GM19035 (cell line): Measurements from ENCODE around the gene TRIM36.
A peak's percentile ranks its signal among the peaks of the same experiment; 100 is the strongest.

Experiments used
- ATAC-seq: cut with Tn5 transposase; IDR thresholded peaks from one replicate; pipeline ENCODE4 v1.9.1; 2021; ENCODE audit not compliant: unreplicated experiment

TRIM36 gene

DNA sequence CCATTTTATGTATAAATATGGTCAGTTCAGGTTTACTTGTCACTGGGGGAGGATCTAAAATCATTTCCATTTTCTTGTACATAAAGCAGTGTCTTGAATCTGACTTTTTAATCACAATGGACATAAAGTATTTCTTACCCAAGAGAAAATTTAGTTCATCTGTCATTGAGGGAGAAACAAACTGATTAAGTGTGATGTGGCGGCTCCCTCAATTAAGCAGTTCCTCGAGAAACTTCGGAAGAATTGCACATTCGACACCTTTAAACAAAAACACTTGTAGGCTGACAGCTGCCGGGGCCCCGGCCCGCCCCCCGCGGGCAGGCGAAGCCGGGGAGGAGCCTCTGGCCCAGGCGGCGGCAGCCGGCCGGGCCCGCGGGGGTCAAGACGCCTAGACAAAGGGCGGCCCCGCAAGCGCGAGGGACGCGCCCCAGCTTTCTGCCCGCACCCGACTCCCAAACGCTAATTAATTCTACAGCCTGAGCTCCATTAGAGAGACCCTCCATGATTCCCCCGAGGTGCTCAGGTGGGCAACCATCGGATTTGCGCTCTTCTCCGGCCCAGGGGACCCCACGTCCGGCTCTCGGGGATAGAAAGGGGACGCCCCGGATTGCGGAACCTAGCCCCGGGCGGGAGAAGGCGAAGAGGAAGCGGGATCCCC is 750 bp downstream of the TRIM36 start:
- no peak for ATAC-seq

DNA sequence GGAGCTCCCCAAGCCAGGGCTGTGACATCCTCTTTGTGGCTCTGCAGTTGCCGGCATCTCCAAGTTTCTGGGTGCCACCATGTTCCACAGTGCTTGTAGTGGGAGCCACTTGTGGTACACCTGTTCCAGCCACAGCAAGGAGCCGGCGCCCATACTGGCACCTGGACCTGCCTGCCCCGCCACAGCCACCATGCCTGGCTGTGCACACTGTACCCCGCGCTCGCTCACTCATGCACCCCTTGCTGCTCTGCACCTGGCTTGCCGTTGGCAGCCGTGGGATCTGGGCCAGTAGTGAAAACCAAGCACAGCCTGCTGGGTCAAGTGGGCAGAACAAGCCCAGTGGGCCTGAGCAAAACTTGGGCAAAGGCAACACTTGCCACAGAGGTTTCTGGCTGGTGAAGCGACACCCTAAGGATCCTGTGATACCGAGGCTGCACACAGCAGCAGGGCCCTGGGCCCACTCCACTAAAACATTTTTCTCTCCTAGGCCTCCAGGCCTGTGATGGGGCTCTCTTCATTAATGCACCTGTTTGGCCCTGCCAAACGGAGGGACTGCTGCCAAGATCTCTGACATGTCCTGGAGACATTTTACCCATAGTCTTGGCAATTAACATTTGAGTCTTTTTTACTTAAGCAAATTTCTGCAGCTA is 2.8 kb downstream of the TRIM36 start:
- ATAC-seq, result no peak

DNA sequence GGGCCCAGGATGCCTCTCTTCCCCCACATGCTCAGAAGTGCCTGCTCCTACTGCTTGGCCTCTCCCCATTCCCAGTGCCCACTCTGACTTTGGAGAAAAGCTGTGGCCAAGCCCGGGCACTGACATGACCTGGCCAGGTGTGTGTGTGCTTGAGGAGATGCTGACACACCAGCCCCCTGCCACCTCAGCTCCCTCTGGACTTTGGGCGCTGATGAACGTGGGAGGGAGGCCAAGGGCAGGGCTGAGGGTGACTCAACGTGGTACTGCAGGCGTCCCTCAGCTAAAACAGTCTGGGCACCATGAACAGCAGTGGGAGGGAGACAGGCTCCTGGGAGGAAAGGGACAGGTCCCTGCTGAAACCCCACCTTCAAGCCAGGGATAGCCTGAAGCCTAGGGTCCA is 3.9 kb downstream of the TRIM36 start:
- no peak for ATAC-seq

DNA sequence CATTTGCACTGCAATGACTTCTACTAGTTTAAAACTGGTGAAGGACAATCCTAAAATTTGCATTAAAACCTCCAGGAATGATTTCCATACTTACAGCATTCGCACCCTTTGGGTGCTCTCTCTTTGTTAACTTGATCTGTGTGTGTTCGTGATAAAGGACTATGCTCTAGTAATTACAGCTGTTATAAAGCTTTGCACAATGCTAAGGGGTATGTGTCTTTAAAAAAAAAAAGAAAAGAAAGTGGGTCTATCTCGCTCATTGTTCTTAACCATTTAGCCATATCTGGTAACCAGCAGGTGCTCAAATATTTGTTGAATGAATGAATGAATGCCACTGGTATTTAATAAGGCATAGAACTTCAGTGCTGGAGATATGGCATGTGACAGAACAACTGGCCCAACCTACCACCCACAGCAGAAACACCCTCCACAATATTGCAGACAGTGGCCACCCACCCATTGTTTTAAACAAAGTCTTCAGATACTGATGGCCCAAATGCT is 8.7 kb downstream of the TRIM36 start:
- no peak for ATAC-seq

DNA sequence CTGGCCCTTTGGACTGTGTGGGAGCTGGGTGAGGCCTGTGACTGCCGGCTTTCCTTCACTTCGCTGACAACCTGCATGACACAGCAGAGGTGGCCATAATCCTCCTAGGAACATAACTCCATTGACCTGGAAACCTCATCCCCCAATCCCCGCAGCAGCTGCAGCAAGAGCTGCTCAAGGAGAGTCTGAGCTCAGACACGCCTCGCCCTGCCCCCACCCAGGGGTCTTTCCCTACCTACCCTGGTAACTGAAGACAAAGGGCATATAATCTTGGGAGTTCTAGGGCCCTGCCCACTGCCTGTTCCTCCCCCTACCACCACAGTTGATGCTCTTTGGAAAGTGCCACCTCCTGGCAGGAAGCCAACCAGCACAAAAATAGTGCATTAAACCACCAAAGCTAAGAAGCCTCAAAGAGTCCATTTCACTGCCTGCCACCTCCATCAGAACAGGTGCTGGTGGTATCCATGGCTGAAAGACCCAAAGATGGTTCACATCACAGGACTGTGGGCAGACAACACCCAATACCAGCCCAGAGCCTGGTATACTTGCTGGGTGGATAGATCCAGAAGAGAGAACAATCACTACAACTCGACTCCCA is 18.4 kb downstream of the TRIM36 start:
- ATAC-seq, result no peak

DNA sequence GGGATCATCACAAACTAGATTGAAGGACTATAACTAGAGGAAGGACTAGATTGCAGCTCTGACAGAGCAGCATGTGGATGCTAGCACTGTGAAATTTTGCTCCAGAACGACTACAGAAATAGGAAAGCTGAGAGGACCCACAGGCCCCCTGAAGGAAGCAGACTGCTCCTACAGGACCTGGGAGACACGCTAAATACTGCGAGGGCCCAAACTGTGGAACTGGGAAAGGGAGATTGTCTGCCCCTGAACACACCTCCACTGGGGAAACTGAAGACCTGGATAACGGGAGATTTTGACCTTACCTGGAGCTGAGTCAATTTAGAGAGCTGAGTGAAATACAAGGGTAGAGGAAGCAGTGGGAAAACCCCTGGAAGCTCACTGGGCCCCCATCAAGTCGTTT is 19.2 kb downstream of the TRIM36 start:
- no peak for ATAC-seq

DNA sequence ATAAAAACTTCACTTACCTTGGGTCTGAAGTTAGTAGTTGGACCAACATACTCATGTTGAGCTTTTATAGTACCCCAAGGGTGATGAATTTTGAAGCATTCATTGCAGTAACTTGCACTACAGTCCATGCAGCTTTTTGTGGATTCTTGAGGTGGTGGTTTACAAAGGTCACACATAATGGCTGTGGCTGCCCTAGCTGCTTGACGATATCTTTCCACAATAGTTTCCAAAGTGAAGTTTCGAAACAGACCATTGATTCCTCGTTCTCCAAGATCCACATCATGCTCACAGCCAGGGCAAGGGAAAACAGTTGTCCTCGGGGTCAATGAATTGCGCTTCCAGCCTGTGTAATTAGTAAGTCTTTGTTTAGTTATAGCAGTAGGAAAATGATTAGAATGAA is 22.7 kb downstream of the TRIM36 start:
- no peak for ATAC-seq

DNA sequence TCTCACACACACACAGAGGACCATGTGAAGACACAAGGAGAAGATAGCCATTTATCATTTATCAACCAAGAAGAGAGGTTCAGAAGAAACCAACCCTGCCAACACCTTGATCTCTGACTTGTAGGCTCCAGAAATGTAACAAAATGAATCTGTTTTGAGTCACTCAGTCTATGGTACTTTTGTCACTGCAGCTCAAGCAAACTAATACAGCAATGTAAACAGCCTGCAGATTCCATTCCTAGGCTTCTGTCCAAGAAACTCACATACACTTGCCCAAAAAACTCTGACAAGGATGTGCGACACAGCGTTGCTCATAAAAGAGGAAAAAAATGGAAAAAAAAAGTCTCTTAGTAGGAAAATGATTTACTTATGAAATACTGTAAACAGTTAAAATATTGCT is 33.4 kb downstream of the TRIM36 start:
- no peak for ATAC-seq

DNA sequence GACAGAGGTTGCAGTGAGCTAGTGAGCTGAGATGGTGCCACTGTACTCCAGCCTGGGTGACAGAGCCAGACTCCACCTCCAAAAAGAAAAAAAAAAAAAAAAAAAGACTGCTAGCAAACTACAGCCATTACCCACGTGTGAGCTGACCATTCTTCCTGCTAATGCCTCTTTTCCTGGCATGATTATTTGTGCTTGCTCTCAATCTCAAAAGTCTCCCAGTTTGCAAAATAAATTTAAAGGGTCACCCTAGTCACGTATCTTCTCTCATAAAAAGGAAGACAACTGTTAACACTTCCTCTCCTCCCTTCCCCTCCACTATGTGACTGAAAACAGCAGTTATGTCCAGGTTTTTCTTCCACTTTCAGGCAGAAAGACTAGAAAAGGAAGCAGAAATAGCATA is 37.2 kb downstream of the TRIM36 start:
- ATAC-seq, result no peak

DNA sequence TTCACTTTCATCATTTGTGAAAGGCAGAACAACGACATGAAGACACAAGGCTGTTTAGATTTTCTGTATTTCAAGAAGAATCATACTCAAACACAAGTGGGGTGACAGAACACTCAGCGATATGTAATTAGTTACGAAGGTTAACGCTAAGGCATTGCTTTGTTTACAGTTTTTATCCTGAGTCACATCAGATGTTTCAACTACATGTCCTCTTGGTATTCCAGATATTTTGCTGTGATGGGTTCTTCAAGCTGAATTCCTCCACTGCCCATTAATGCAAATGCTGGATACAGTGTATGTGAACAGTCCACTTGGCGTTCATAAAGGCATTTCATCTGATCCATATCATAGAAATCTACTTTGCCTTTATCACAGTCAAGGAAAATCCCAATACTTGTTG is 43.4 kb downstream of the TRIM36 start:
- no peak for ATAC-seq

DNA sequence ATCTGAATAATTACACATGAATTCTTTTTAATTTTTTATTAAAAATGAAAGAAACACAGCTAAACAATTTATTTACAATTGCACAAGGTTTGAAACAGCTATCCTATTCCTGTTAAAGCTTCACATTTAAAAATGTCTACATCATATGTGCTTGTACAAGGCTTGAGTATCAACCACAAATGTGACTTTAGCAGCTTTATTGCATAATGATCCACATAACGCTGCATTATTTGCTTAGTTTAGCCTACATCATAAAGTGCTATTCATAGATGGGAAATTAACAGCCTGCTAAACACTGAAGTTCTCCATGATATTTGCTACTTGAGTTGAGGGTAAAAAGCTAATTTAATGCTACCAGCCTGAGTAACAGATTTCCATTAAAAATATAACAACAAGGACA is 45.0 kb downstream of the TRIM36 start:
- ATAC-seq, result no peak

DNA sequence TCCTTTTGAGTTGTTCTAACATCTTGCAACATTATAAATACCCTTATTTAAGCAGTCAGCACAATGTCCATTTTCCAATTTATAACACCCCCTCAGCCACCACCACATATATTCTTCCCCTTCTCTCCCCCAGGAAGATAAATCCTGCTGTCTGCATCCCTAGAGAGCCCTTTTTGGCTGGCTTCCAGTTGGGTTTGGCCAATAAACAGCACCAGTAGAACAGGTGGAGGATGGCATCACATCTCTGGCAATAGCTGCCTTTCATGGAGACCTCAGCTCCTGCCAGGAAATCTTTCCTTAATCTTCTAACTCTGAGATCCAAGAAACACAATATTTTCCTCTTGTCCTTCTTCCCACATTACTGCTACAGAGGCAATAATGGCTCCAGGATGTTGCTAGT is 53.7 kb downstream of the TRIM36 start:
- no peak for ATAC-seq

DNA sequence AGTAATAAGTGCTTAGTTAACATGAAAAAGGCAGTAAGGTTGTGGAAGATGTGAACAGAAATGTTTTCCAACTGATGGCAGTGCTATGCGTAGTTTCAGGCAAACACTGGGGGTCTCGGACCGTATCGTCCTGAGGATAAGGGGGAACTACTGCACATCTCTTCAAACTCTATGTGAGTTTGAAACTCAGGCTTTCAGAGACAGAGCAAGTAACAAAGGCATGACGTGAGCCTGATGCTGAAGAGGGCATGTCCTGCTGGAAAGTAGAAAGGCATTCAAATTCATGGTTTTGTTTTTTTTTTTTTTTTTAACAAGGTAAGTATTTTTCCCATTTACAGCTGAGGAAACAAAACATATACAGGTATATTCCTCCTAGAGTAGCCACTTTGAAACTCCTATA is 59.9 kb downstream of the TRIM36 start:
- ATAC-seq, result no peak

DNA sequence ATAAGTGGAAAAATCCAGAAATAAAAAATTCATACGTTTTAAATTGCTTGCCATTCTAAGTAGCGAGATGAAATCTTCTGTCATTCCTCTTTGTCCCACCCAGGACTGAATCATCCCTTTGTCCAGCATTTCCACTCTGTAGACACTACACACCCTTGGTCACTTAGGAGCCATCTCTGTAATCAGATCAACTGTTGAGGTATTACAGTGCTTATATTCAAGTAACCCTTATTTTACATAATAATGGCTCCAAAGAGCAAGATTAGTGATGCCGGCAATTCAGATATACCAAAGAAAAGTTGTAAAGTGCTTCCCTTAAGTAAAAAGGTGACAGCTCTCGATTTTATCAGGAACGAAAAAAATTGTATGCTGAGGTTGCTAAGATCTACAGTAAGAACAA is 60.4 kb downstream of the TRIM36 start:
- ATAC-seq, result no peak

DNA sequence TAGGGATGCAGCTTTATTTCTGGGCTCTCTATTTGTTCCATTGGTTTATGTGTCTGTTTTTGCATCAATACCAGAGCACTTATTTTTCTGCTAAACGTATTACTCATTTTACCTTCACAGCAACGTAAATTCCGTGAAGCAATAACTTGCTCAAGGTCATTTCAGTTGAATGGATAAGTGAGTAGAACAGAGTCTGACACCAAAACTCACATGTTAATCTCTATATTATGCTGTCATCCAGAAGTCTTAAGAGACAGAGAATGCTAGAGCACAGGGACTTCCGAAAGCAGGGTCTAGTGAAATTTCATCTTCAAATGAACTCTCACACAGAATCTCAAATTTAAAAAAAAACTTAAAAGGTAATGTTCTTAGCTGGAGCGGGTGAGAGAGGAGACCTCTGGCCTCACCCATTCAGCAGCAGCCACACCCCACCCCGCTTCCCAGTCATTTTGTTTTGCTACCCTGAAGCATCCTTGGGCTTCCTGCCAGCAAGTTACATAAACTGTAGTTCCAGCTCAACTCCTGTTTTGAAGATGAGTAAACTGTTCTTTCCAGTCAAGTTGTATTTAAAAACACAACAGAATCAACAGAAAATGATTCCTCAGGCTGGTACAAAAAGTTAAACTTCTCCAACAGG is 69.3 kb downstream of the TRIM36 start:
- ATAC-seq, result no peak

DNA sequence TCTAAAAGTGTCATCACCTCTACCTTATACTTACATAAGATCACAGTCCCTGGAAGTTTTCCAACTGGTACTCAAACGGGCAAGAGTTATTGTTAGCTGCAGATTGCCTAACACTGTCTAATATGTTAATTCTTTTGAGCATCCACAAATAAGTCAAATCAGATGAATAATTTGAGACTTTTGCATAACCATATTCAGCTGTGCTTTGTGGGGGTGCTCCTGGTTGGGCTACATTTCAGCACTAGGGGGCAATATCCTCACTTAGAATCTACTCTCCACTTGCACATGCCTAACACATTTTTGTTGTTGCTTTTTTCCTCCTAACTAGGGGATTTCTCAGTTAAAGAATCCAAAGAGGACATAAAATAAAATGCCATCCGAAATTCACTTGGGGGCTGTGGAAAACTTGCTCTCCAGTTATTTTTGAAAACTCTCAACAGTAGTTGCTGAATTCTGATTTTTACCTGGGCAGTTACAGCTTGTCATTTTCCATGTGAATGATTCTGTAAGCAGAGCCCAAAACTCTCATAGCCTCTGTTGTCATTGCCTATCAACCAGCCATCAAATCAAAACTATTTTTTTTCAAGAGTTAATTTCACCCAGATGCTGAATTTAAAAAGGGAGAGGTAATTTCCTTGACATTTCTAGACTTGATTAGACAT is 71.5 kb downstream of the TRIM36 start:
- ATAC-seq, result peak; percentile 85

DNA sequence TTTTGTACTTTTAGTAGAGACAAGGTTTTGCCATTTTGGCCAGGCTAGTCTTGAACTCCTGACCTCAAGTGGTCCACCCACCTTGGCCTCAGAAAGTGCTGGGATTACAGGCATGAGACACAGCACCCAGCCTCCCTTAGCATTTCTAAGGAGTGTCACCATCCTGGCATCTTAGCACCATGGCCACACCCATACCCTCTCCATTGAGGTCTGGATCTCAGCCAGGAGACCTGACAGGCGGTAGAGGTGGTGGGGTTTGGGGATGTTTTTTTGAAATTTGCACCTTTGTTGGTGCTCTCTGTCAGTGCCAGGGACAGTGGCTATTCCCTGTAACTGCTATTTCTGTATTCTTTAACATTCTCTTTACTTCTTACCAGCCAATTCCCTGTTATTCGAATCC is 72.5 kb downstream of the TRIM36 start:
- ATAC-seq, result no peak

DNA sequence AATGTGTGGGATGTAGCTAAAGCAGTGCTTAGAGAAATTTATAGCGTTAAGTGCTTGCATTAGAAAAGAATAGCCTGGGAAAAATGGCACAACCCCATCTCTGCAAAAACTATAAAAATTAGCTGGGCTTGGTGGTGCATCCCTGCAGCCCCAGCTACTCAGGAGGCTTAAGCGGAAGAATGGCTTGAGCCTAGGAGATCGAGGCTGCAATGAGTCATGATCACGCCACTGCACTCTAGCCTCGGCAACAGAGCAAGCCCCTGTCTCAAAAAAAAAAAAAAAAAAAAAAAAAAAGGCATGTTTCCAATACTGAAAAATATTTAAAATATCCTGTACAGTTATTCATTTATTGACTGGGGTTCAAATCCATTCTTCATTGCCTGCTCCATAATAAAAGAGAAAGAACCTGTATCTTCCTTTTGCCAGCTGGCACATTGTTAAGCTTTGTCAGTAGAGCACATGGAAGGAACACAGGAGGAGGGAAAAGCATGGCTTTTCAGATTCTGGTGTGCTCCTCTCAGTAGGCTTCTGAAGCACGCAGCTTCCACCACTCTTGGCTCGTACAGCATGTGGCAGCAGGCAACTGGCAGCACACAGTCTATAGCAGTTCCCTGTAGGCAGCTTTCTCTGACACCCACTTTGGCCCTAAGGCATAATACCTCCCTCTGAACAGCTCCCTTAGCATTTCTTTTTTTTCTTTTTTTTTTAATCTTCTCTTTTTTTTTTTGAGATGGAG is 73.5 kb downstream of the TRIM36 start:
- ATAC-seq, result no peak

DNA sequence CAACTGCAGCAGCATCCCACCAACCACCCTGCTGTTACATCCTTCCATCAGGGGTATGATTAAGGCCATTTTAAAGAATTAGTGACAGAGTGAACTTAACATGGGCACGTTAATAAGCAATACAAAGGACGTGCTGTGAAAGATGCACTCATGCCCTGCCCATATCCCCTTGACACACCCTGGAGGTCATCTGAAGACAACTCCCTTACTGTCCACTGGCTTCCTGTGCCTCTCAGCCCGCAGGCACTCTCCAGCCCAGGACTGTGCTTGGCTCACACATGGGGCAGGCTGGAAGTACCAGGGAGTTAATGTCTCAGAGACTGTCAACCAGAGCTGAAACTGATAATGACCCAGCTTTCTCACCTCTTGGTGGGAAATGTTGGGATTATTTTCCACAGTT is 81.8 kb downstream of the TRIM36 start:
- ATAC-seq, result no peak

DNA sequence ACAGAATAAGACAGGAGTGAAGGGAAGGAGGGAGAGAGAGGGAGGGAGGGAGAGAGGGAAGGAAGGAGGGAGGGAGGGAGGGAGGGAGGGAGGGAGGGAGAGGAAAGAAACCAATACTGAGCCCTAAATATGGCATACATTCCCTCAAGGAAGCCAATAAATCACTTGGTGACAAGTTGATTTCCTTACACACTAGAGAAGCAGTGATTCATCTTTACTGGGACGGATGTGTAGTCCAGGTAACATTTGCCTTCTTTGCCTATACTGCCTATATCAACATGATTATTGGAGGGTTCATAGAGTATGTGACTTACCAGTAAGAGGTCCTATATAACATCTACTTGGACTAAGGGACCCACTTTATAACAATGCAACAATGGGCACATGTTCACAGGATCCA is 83.2 kb downstream of the TRIM36 start:
- ATAC-seq, result no peak

DNA sequence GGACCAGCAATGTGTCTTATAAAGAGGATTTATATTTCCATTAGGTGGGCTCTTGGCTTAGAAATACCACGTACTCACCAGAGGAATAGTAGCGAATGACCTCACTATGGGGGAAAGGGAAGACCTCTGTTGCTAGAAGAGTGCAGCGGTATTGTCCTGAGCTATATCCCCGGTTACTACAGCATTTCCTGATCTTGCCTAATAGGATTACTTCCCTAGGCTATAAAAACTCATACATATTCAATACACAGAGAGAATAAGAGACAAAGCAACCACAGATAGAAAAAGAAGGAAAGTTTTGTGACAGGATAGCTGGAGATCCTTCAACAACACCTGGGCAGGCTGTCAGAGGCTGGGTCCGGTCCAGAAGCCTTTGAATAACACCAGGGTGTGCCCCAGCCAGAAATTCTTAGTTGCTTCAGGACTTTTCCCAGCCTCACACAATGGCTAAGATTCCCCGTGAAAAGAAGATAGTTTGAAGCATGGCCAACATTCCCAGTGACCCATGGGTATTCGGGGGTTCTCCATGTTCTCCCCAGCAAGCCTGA is 85.4 kb downstream of the TRIM36 start:
- no peak for ATAC-seq
